HG03159 (cell line): Measurements from ENCODE around the gene BUD31.
A peak's percentile ranks its signal among the peaks of the same experiment; 100 is the strongest.
"Not testable (repeated sequence)": the region's sequence is repeated elsewhere in the genome, so short reads cannot be mapped to it uniquely, and the experiment has no call there.

ENCODE experiments used
- ATAC-seq: cut with Tn5 transposase; IDR thresholded peaks from one replicate; pipeline ENCODE4 v1.9.1; 2021; ENCODE audit warnings: mild to moderate bottlenecking, moderate library complexity; ENCODE audit not compliant: unreplicated experiment

Gene BUD31

GRCh38 chr7:99380032-99380822, 28.5 kb upstream of the BUD31 start:
- ATAC-seq: peak; percentile 32

- ATAC-seq: peak; percentile 73
Measured at GRCh38 chr7:99380823-99381663, 27.7 kb upstream of the BUD31 start.

- ATAC-seq: no peak
Measured at GRCh38 chr7:99381664-99382075, 27.1 kb upstream of the BUD31 start.

- no peak for ATAC-seq
Measured at GRCh38 chr7:99383203-99383602, 25.6 kb upstream of the BUD31 start.

GRCh38 chr7:99383791-99384370, 24.9 kb upstream of the BUD31 start:
- no peak for ATAC-seq

GRCh38 chr7:99384523-99384922, 24.2 kb upstream of the BUD31 start:
- ATAC-seq: no peak

- no peak for ATAC-seq
Measured at GRCh38 chr7:99385564-99385963, 23.2 kb upstream of the BUD31 start.

- no peak for ATAC-seq
Measured at GRCh38 chr7:99386584-99387238, 22.1 kb upstream of the BUD31 start.

GRCh38 chr7:99387239-99387635, 21.5 kb upstream of the BUD31 start:
- ATAC-seq: not testable (repeated sequence)

- no peak for ATAC-seq
Measured at GRCh38 chr7:99387912-99388311, 20.9 kb upstream of the BUD31 start.

- ATAC-seq: no peak
Measured at GRCh38 chr7:99389772-99390171, 19.0 kb upstream of the BUD31 start.

GRCh38 chr7:99390941-99391602, 17.7 kb upstream of the BUD31 start:
- ATAC-seq: no peak

GRCh38 chr7:99392046-99392445, 16.7 kb upstream of the BUD31 start:
- ATAC-seq: no peak

GRCh38 chr7:99392659-99393354, 16.0 kb upstream of the BUD31 start:
- peak; percentile 63 for ATAC-seq

GRCh38 chr7:99393355-99394187, 15.2 kb upstream of the BUD31 start:
- no peak for ATAC-seq

- no peak for ATAC-seq
Measured at GRCh38 chr7:99394188-99394502, 14.6 kb upstream of the BUD31 start.

- ATAC-seq: no peak
Measured at GRCh38 chr7:99395616-99396327, 13.0 kb upstream of the BUD31 start.

GRCh38 chr7:99396418-99397296, 12.1 kb upstream of the BUD31 start:
- no peak for ATAC-seq
